ENCODE measurements around the gene ATP9B.

ATP9B gene

DNA sequence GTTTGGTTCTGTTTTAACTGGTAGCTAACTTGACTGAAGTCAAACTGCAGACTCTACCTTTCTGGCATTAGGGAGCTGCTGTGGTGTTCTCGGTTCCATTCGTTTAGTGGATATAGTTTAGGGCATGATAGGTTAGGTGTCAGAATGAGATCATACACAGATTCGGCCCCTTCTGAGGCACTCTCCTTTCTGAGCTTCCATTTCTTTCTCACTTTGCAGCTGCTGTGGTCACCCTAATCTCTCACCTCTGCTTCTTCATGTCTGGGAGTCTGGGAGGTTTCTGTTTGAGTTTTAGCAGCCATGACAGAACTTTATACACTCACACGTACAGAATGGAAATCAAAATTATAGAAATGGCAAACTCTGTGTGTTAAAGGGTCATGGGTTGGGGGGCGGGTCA is 122.8 kb downstream of the ATP9B start:
- Histone ChIP-seq H3K36me3 (ENCODE audit: control insufficient read depth, insufficient read depth, low read length) (no peaks in the 10 kb centered on the region; the same call in none of the 2 replicates), H3K4me3 (replicated peaks; ENCODE audit: low read depth, low read length) (no peak overlapping the region), H3K27me3 (replicated peaks; ENCODE audit: control insufficient read depth, insufficient read depth, low read length) (no peaks in the 10 kb centered on the region)
- DNase-seq (ENCODE audit: extremely low read depth, insufficient read length) = no peak
- TF ChIP-seq, protein P1, sequence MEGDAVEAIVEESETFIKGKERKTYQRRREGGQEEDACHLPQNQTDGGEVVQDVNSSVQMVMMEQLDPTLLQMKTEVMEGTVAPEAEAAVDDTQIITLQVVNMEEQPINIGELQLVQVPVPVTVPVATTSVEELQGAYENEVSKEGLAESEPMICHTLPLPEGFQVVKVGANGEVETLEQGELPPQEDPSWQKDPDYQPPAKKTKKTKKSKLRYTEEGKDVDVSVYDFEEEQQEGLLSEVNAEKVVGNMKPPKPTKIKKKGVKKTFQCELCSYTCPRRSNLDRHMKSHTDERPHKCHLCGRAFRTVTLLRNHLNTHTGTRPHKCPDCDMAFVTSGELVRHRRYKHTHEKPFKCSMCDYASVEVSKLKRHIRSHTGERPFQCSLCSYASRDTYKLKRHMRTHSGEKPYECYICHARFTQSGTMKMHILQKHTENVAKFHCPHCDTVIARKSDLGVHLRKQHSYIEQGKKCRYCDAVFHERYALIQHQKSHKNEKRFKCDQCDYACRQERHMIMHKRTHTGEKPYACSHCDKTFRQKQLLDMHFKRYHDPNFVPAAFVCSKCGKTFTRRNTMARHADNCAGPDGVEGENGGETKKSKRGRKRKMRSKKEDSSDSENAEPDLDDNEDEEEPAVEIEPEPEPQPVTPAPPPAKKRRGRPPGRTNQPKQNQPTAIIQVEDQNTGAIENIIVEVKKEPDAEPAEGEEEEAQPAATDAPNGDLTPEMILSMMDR (IDR thresholded peaks at IDR 0.05; ENCODE audit: insufficient read depth, low read length, poor library complexity, severe bottlenecking) = no peak

DNA sequence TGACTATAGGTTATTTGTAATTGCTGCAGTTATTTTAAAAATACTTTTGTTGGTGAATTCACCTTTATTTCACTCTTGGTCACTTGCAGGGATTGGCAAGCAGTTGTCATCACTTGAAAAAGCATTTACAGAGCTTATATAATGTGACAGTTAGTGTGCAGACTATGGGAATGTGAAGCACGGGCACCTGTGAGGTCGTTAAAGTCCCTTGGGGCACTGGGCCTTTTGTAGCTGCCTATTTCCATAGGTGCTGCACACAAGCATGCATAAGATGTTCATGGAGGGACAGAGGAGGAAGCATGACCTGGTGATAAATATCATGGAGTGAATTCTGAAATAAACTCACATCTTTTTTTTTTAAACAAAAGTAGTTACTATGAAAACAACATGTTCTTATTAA is 124.6 kb downstream of the ATP9B start:
- no peaks in the 10 kb centered on the region; the same call in none of the 2 replicates for H3K36me3 ChIP-seq (ENCODE audit: control insufficient read depth, insufficient read depth, low read length)
- no peak for DNase-seq (ENCODE audit: extremely low read depth, insufficient read length)
- TF ChIP-seq, protein P1 (IDR thresholded peaks at IDR 0.05; ENCODE audit: insufficient read depth, low read length, poor library complexity, severe bottlenecking) = no peak
- no peaks in the 10 kb centered on the region for H3K27me3 ChIP-seq (replicated peaks; ENCODE audit: control insufficient read depth, insufficient read depth, low read length)
- H3K4me3 ChIP-seq (replicated peaks; ENCODE audit: low read depth, low read length) = no peak overlapping the region

DNA sequence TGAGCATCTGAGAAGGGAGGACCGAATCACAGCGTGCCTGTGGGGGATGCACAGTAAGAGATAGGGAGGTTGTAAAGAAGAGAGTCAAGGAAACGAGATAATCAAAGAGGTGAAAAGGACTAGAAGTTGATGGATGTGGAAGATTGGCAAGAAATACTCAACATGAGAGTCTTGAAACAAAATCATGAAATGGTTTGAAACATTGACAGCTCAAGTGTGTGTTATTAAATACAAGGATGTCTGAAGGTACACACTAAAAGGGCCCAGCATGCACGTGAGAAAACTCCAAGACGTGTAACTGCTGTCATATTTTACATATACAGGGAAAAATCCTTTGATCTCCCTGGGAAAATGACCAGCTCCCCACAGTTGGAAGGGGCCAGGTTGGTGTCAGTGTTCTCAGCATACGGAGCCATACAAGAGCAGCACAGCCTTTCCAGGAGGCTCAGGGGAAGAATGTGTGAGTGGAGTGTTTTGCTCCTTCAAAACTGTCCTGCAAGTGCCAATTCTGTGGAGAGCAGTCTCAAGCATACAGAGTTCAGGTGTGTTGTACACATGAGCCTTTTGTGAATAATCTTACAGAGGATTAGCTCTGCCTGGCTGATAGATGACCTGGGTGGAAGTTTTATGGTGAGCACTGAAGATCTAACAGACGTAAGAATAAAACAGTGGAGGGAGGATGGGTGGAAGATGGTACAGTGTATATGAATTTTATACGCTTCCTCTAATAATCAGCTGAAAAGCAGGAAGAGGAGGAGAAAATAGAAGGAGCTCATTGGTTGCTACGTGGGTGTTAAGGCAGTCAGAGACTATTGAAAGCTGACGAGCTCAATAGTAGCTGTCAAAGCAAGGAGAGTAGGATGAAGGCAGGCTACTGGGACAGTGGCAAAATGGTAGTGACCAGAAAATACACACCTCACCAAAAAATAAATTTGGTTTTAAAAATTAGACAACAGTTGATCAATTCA is 126.8 kb downstream of the ATP9B start:
- no peak for DNase-seq (ENCODE audit: extremely low read depth, insufficient read length)
- no peaks in the 10 kb centered on the region for H3K27me3 ChIP-seq (replicated peaks; ENCODE audit: control insufficient read depth, insufficient read depth, low read length)
- H3K36me3 ChIP-seq (ENCODE audit: control insufficient read depth, insufficient read depth, low read length) = no peaks in the 10 kb centered on the region; the same call in 1 of the 2 replicates
- TF ChIP-seq, protein P1 (IDR thresholded peaks at IDR 0.05; ENCODE audit: insufficient read depth, low read length, poor library complexity, severe bottlenecking) = no peak
- H3K4me3 ChIP-seq (replicated peaks; ENCODE audit: low read depth, low read length) = no peak overlapping the region

DNA sequence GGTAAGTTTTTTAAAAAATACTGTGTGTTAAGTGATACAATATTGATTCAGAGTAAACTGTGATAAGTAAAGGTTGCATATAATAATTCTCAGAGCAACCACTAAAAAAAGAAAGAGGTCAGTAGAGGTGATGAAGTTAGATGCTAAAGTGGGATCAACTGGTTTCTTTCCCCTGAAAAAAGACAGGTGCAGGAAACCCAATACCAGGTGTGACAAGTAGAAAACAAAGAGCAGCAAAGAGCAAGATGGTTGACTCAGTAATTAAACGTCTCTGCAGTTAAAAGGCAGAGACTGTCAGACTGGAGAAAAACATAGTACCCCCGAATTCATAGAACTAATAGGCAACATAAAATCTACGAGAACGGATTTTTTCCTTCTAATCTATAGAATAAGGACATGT is 128.3 kb downstream of the ATP9B start:
- Histone ChIP-seq H3K27me3 (replicated peaks; ENCODE audit: control insufficient read depth, insufficient read depth, low read length) (no peaks in the 10 kb centered on the region), H3K4me3 (replicated peaks; ENCODE audit: low read depth, low read length) (no peak overlapping the region), H3K36me3 (ENCODE audit: control insufficient read depth, insufficient read depth, low read length) (no peaks in the 10 kb centered on the region; the same call in 1 of the 2 replicates)
- no peak for DNase-seq (ENCODE audit: extremely low read depth, insufficient read length)
- TF ChIP-seq, protein P1 (IDR thresholded peaks at IDR 0.05; ENCODE audit: insufficient read depth, low read length, poor library complexity, severe bottlenecking) = no peak

DNA sequence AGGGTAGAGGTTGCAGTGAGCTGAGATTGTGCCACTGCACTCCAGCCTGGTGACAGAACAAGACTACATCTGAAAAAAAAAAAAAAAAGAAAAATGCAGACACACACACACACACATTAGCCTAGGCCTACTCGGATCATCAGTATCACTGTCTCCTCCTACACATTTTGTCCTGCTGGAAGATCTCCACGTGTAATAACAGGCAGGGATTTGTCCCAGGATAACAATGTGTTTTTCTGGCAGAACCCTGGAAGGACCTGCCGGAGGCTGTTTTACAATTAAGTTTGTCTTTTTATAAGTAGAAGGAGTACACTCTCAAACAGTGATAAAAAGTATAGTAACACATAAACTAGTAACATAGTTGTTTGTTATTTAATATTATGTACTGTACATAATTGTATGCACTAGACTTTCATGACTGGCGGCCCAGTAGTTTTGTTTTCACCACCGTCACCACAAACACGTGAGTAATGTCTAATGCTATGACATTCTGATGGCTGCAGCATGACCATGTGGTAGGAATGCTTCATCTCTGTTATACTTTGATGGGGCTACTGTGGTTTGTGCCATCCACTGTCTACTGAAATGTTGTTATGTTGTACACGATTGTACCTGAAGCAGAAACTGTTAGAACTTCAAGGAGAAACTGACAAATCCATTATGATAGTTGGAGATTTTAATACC is 130.6 kb downstream of the ATP9B start:
- DNase-seq (ENCODE audit: extremely low read depth, insufficient read length) = no peak
- no peak overlapping the region for H3K4me3 ChIP-seq (replicated peaks; ENCODE audit: low read depth, low read length)
- no peaks in the 10 kb centered on the region; the same call in 1 of the 2 replicates for H3K36me3 ChIP-seq (ENCODE audit: control insufficient read depth, insufficient read depth, low read length)
- H3K27me3 ChIP-seq (replicated peaks; ENCODE audit: control insufficient read depth, insufficient read depth, low read length) = no peaks in the 10 kb centered on the region
- TF ChIP-seq, protein P1 (IDR thresholded peaks at IDR 0.05; ENCODE audit: insufficient read depth, low read length, poor library complexity, severe bottlenecking) = no peak

Measured in GM06990 (cell line).